ENCODE measurements around the gene LLCFC1.
"Not testable (repeated sequence)": the region's sequence is repeated elsewhere in the genome, so short reads cannot be mapped to it uniquely, and the experiment has no call there.

Gene LLCFC1

DNA sequence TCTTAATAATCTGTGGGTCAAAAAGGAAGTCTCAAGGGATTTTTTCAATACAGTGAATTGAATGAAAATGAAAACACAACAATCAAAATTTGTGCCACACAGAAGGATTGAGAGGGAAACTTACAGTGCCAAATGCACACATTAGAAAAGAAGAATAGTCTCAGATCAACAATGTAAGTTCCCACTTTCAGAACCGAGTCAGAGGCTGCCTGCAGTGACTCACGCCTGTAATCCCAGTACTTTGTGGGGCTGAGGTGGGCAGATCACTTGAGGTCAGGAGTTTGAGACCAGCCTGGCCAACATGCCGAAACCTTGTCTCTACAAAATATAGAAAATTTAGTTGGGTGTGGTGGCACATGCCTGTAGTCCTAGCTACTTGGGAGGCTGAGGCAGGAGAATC lies 35.3 kb downstream of the LLCFC1 start:
- H3K4me3 ChIP-seq (ENCODE audit: low read depth, low read length): no peak overlapping the region
- TF ChIP-seq, protein P1, sequence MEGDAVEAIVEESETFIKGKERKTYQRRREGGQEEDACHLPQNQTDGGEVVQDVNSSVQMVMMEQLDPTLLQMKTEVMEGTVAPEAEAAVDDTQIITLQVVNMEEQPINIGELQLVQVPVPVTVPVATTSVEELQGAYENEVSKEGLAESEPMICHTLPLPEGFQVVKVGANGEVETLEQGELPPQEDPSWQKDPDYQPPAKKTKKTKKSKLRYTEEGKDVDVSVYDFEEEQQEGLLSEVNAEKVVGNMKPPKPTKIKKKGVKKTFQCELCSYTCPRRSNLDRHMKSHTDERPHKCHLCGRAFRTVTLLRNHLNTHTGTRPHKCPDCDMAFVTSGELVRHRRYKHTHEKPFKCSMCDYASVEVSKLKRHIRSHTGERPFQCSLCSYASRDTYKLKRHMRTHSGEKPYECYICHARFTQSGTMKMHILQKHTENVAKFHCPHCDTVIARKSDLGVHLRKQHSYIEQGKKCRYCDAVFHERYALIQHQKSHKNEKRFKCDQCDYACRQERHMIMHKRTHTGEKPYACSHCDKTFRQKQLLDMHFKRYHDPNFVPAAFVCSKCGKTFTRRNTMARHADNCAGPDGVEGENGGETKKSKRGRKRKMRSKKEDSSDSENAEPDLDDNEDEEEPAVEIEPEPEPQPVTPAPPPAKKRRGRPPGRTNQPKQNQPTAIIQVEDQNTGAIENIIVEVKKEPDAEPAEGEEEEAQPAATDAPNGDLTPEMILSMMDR (IDR thresholded peaks at IDR 0.05; ENCODE audit: borderline replicate concordance, insufficient read depth, low read depth, low read length): no peak

DNA sequence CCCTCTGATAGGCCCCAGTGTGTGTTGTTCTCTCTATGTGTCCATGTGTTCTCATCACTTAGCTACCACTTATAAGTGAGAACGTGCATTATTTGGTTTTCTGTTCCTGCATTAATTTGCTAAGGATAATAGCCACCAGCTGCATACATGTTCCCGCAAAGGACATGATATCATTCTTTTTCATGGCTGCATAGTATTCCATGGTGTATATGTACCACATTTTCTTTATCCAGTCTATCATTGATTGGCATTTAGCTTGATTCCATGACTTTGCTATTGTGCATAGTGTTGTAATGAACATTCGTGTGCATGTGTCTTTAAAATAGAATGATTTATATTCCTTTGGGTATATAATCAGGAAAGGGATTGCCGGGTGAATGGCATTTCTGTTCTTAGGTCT lies 39.1 kb downstream of the LLCFC1 start:
- not testable (repeated sequence) for H3K4me3 ChIP-seq (ENCODE audit: low read depth, low read length)

DNA sequence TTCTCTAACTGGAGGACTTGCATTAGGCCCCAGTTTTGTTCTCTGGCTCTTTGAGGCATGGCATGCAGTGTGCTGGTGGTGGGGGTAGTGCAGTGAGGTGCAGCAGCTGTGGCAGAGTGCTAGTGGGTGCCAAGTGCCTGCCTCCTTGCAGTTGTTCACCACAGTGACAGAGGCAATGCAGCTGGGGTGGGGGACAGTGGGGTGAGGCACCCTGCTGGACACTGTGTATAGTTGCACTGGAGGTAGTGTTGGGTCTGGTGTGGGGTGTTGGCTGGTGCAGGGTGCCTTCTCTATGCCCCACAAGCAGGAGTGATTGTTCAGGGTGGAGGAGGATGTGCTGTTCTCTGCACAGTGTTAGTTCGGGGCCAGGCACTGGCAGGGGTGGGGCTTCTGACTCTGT lies 44.5 kb downstream of the LLCFC1 start:
- TF ChIP-seq, protein P1 (IDR thresholded peaks at IDR 0.05; ENCODE audit: borderline replicate concordance, insufficient read depth, low read depth, low read length): no peak
- no peak overlapping the region for H3K4me3 ChIP-seq (ENCODE audit: low read depth, low read length)

DNA sequence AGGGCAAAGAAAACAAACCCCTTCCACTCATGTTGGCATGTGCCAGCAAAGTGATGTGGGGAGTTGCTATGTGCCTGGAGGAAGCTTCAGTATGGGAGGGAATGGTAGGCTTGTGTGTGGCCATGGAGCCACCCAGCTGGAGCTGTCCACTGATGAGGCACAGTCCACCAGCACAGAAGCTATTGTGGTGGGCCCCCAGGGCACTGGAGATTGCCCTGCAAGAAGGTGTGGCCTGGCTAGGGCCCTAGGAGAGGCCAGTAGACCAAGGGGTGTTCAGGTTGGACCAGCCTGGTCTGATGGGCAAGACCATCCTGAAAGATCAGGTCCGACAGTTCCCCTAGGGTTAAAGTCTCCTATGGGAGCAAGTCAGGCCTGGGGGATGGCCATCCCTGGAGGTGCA lies 45.0 kb downstream of the LLCFC1 start:
- TF ChIP-seq, protein P1 (IDR thresholded peaks at IDR 0.05; ENCODE audit: borderline replicate concordance, insufficient read depth, low read depth, low read length): no peak
- H3K4me3 ChIP-seq (ENCODE audit: low read depth, low read length): no peak overlapping the region
